Naive B cell (primary cell): ENCODE data around the gene LST1. TPM values are rescaled to one million over a fixed set of nuclear protein-coding genes. Genes with fewer than 3 reads are reported as not detected.

Source experiments
- ATAC-seq, 2 donors: fragments of 150-1000 bp; cut with Tn5 transposase; 2 replicates each; pipeline ENCODE4 v1.10.0; 2021; ENCODE audit warnings: low read depth in 2 of 2, mild to moderate bottlenecking in 2 of 2, moderate library complexity in 2 of 2
- DNase-seq: peaks from one replicate; pipeline ENCODE4 v3.0.0; 2022
- H3K27ac Mint-ChIP-seq, 6 donors: one replicate each; pipeline ENCODE4 v1.8.0; 2020 to 2022; ENCODE audit warnings: mild to moderate bottlenecking in 6 of 6, mixed read lengths in 6 of 6, moderate library complexity in 5 of 6, inconsistent platforms in 2 of 6
- H3K27me3 Mint-ChIP-seq, 3 donors: one replicate each; pipeline ENCODE4 v1.8.0; 2021 to 2022; ENCODE audit warnings: mixed read lengths in 3 of 3, mild to moderate bottlenecking in 1 of 3
- H3K36me3 Mint-ChIP-seq, 2 donors: one replicate each; pipeline ENCODE4 v1.8.0; 2020 to 2022; ENCODE audit warnings: mixed read lengths in 2 of 2, inconsistent platforms in 1 of 2, mild to moderate bottlenecking in 1 of 2
- H3K4me1 Mint-ChIP-seq, 3 donors: one replicate each; pipeline ENCODE4 v1.8.0; 2020 to 2022; ENCODE audit warnings: mixed read lengths in 3 of 3, inconsistent platforms in 1 of 3, mild to moderate bottlenecking in 1 of 3, moderate library complexity in 1 of 3
- H3K4me3 Mint-ChIP-seq, 8 donors: one replicate each; pipeline ENCODE4 v1.8.0; 2020 to 2022; ENCODE audit warnings: mild to moderate bottlenecking in 8 of 8, mixed read lengths in 8 of 8, moderate library complexity in 8 of 8, inconsistent platforms in 2 of 8
- H3K9me3 Mint-ChIP-seq, 7 donors: one replicate each; pipeline ENCODE4 v1.8.0; 2020 to 2022; ENCODE audit warnings: mixed read lengths in 7 of 7, mild to moderate bottlenecking in 5 of 7, inconsistent platforms in 2 of 7, moderate library complexity in 1 of 7
- polyA plus RNA-seq, 6 donors: library from polyadenylated mRNA; unstranded; fragments of 300-500 nt; fragmentation: Illumina TruSeq; gene quantifications; one replicate each; pipeline ENCODE4 v1.2.3, GENCODE V29; 2021; ENCODE audit warnings: low read depth in 6 of 6

The LST1 gene
- polyA plus RNA-seq, 6 donors from 2014 or later: 28.2 to 78.2 (median 35.2) TPM

- ATAC-seq: no peak
- DNase-seq: no peak
- peaks cover 0 to 5% (median 0%) of the 10 kb centered on the region in 3 donors for H3K4me1 Mint-ChIP-seq
- H3K27ac Mint-ChIP-seq: peak overlapping the region in 1 of 6 donors; percentile 38
- peak overlapping the region in 1 of 8 donors; percentile 16 for H3K4me3 Mint-ChIP-seq
- H3K9me3 Mint-ChIP-seq: no peaks in the 10 kb centered on the region
- peaks cover 7 to 26% of the 10 kb centered on the region in 2 donors for H3K36me3 Mint-ChIP-seq
- no peaks in the 10 kb centered on the region for H3K27me3 Mint-ChIP-seq
These were observed 49.0 kb downstream of the LST1 start for GRCh38 chr6:31634969-31635575.

DNA sequence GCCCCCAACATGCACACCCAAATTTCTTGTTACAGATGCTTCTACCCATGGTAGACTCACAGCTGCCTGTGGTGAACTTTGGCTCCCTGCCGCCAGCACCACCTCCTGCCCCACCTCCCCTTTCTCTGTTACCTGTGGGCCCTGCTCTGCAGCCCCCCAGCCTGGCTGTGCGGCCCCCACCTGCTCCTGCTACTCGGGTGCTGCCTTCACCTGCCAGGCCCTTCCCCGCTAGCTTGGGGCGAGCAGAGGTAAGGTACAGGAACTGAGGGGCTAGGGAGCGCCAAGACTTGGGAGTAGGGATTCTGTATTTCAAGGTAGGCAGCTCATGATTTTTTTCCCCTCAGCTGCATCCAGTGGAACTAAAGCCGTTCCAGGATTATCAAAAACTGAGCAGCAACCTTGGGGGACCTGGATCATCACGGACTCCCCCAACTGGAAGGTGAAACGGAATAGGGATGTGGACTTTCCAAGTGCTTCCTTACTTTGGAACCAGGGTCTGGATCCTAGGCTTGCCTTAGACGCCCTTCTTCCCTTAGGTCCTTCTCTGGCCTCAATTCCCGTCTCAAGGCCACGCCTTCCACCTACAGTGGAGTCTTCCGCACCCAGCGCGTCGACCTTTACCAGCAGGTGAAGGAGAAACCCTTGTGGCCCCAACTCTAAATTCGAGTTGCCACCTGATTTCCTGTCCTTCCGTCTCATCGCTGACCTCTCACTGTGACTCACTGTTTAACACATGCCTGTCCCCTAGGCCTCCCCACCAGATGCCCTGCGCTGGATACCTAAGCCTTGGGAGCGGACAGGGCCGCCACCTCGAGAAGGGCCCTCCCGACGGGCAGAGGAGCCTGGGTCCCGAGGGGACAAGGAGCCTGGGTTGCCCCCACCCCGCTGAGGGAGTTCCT is 50.9 kb downstream of the LST1 start:
- H3K9me3 Mint-ChIP-seq: no peaks in the 10 kb centered on the region
- H3K36me3 Mint-ChIP-seq: peaks cover 11 to 25% of the 10 kb centered on the region in 2 donors
- H3K4me1 Mint-ChIP-seq: peaks cover 0 to 5% (median 0%) of the 10 kb centered on the region in 3 donors
- H3K27ac Mint-ChIP-seq: peak overlapping the region in 2 of 6 donors; percentile 9 to 82
- no peak for ATAC-seq
- H3K27me3 Mint-ChIP-seq: no peaks in the 10 kb centered on the region
- peak overlapping the region in 1 of 8 donors; percentile 40 for H3K4me3 Mint-ChIP-seq
- no peak for DNase-seq

Other genes starting within 250 kb of the LST1 start
- 1,000 to 10,000 TPM; 3,795 to 6,657 (median 6,196) TPM for gene HLA-B, start 229.1 kb upstream of the LST1 start, polyA plus RNA-seq
- gene MICA, start 182.7 kb upstream of the LST1 start, polyA plus RNA-seq: 1 to 10 TPM; 3.6 to 6.3 (median 4.4) TPM
- gene MICB, start 88.1 kb upstream of the LST1 start, polyA plus RNA-seq: 10 to 100 TPM in 3 of 6 donors, 1 to 10 TPM in 3; 4.4 to 14.3 (median 9.7) TPM
- gene MCCD1, start 57.3 kb upstream of the LST1 start, polyA plus RNA-seq: not detected
- gene DDX39B, start 44.3 kb upstream of the LST1 start, polyA plus RNA-seq: 100 to 1,000 TPM in 1 of 6 donors, 10 to 100 TPM in 5; 41.6 to 117 (median 74.5) TPM
- gene ATP6V1G2, start 39.7 kb upstream of the LST1 start, polyA plus RNA-seq: under 1 TPM in 2 of 6 donors, not detected in 4; 0.67 to 0.69 TPM
- gene NFKBIL1, start 38.7 kb upstream of the LST1 start, polyA plus RNA-seq: 10 to 100 TPM in 2 of 6 donors, 1 to 10 TPM in 3, under 1 TPM in 1; 0.24 to 11.4 (median 8.9) TPM
- 10 to 100 TPM in 5 of 6 donors, 1 to 10 TPM in 1; 6.6 to 26.0 (median 19.4) TPM for gene LTA, start 14.0 kb upstream of the LST1 start, polyA plus RNA-seq
- 1 to 10 TPM; 1.1 to 5.2 (median 2.6) TPM for gene TNF, start 10.7 kb upstream of the LST1 start, polyA plus RNA-seq
- gene LTB, start 3.9 kb upstream of the LST1 start, polyA plus RNA-seq: 1,000 to 10,000 TPM; 1,940 to 3,141 (median 2,206) TPM
- 100 to 1,000 TPM in 5 of 6 donors, 10 to 100 TPM in 1; 84.4 to 158 (median 108) TPM for gene NCR3, start 6.7 kb downstream of the LST1 start, polyA plus RNA-seq
- gene AIF1, start 29.0 kb downstream of the LST1 start, polyA plus RNA-seq: 10 to 100 TPM in 1 of 6 donors, 1 to 10 TPM in 4, under 1 TPM in 1; 0.50 to 14.4 (median 3.5) TPM
- gene PRRC2A, start 34.4 kb downstream of the LST1 start, polyA plus RNA-seq: 10 to 100 TPM in 1 of 6 donors, 1 to 10 TPM in 4, under 1 TPM in 1; 0.70 to 11.3 (median 6.3) TPM
- 10 to 100 TPM; 20.1 to 27.0 (median 24.2) TPM for gene BAG6, start 66.4 kb downstream of the LST1 start, polyA plus RNA-seq
- gene APOM, start 69.6 kb downstream of the LST1 start, polyA plus RNA-seq: 10 to 100 TPM in 4 of 6 donors, 1 to 10 TPM in 2; 7.6 to 19.6 (median 13.7) TPM
- gene C6orf47, start 74.5 kb downstream of the LST1 start, polyA plus RNA-seq: 10 to 100 TPM; 16.8 to 39.9 (median 28.4) TPM
- 10 to 100 TPM; 18.5 to 27.8 (median 23.5) TPM for gene GPANK1, start 78.7 kb downstream of the LST1 start, polyA plus RNA-seq
- 100 to 1,000 TPM; 279 to 299 (median 286) TPM for gene CSNK2B, start 79.8 kb downstream of the LST1 start, polyA plus RNA-seq
- gene LY6G5B, start 83.7 kb downstream of the LST1 start, polyA plus RNA-seq: under 1 TPM in 3 of 6 donors, not detected in 3; 0.23 to 0.87 (median 0.50) TPM
- 1 to 10 TPM in 1 of 6 donors, under 1 TPM in 3, not detected in 2; 0.48 to 1.6 (median 0.92) TPM for gene LY6G5C, start 94.8 kb downstream of the LST1 start, polyA plus RNA-seq
- gene ABHD16A, start 117.0 kb downstream of the LST1 start, polyA plus RNA-seq: 10 to 100 TPM; 27.3 to 45.3 (median 33.4) TPM
- 1 to 10 TPM in 1 of 6 donors, under 1 TPM in 2, not detected in 3; 0.60 to 1.8 (median 0.75) TPM for gene LY6G6F, start 120.6 kb downstream of the LST1 start, polyA plus RNA-seq
- not detected for gene LY6G6D, start 129.1 kb downstream of the LST1 start, polyA plus RNA-seq
- not detected for gene LY6G6C, start 135.5 kb downstream of the LST1 start, polyA plus RNA-seq
- gene MPIG6B, start 137.1 kb downstream of the LST1 start, polyA plus RNA-seq: 1 to 10 TPM in 5 of 6 donors, not detected in 1; 3.0 to 5.1 (median 3.7) TPM
- 10 to 100 TPM; 57.1 to 87.6 (median 82.1) TPM for gene DDAH2, start 143.0 kb downstream of the LST1 start, polyA plus RNA-seq
- 100 to 1,000 TPM; 536 to 743 (median 628) TPM for gene CLIC1, start 150.3 kb downstream of the LST1 start, polyA plus RNA-seq
- 1 to 10 TPM in 5 of 6 donors, not detected in 1; 1.9 to 9.3 (median 2.6) TPM for gene MSH5, start 153.7 kb downstream of the LST1 start, polyA plus RNA-seq
- gene SAPCD1, start 176.4 kb downstream of the LST1 start, polyA plus RNA-seq: under 1 TPM in 1 of 6 donors, not detected in 5; 0.96 TPM
- gene VWA7, start 191.1 kb downstream of the LST1 start, polyA plus RNA-seq: under 1 TPM in 2 of 6 donors, not detected in 4; 0.13 to 0.29 TPM
- 10 to 100 TPM; 42.2 to 70.6 (median 50.3) TPM for gene VARS1, start 209.5 kb downstream of the LST1 start, polyA plus RNA-seq
- gene LSM2, start 220.7 kb downstream of the LST1 start, polyA plus RNA-seq: 100 to 1,000 TPM in 1 of 6 donors, 10 to 100 TPM in 5; 75.4 to 107 (median 92.4) TPM
- gene HSPA1L, start 229.0 kb downstream of the LST1 start, polyA plus RNA-seq: 1 to 10 TPM in 1 of 6 donors, under 1 TPM in 4, not detected in 1; 0.45 to 1.4 (median 0.71) TPM
- gene HSPA1A, start 229.3 kb downstream of the LST1 start, polyA plus RNA-seq: 10 to 100 TPM in 2 of 6 donors, 1 to 10 TPM in 3, under 1 TPM in 1; 0.23 to 12.1 (median 7.9) TPM
- 1 to 10 TPM; 1.1 to 2.8 (median 1.8) TPM for gene HSPA1B, start 241.5 kb downstream of the LST1 start, polyA plus RNA-seq